GOT3 (cell line): Measurements from ENCODE around the gene ANO8.

Source experiments
- DNase-seq: peaks from one replicate; lab custom pipeline; 2025; ENCODE audit warnings: mixed read lengths; lab: John Stamatoyannopoulos, UW

Gene ANO8

GRCh38 chr19:17346109-17346671, 11.5 kb upstream of the ANO8 start:
- DNase-seq, result peak; percentile 14

- DNase-seq, result no peak
Observed at GRCh38 chr19:17341845-17342244, 7.2 kb upstream of the ANO8 start.

GRCh38 chr19:17341386-17341785, 6.7 kb upstream of the ANO8 start:
- no peak for DNase-seq

GRCh38 chr19:17340871-17341357, 6.3 kb upstream of the ANO8 start:
- no peak for DNase-seq

- no peak for DNase-seq
Observed at GRCh38 chr19:17340302-17340870, 5.7 kb upstream of the ANO8 start.

GRCh38 chr19:17339088-17339741, 4.6 kb upstream of the ANO8 start:
- no peak for DNase-seq

GRCh38 chr19:17338433-17339078, 3.9 kb upstream of the ANO8 start:
- no peak for DNase-seq

- DNase-seq, result no peak
Observed at GRCh38 chr19:17337675-17338432, 3.2 kb upstream of the ANO8 start.

GRCh38 chr19:17336872-17337674, 2.4 kb upstream of the ANO8 start, which contains the start of gene GTPBP3:
GTPBP3 (plus strand) TSS chr19:17337553; CDS start chr19:17337612, 59 bp downstream.
- DNase-seq, result peak; percentile 80

GRCh38 chr19:17335575-17335974, 920 bp upstream of the ANO8 start:
- no peak for DNase-seq

- no peak for DNase-seq
Observed at GRCh38 chr19:17333611-17334413, 843 bp downstream of the ANO8 start.

- DNase-seq, result no peak
Observed at GRCh38 chr19:17332677-17333581, 1.7 kb downstream of the ANO8 start.

- DNase-seq, result no peak
Observed at GRCh38 chr19:17332360-17332676, 2.3 kb downstream of the ANO8 start.

- DNase-seq, result no peak
Observed at GRCh38 chr19:17331045-17331558, 3.6 kb downstream of the ANO8 start.

GRCh38 chr19:17330262-17331044, 4.2 kb downstream of the ANO8 start:
- no peak for DNase-seq

GRCh38 chr19:17329366-17330261, 5.0 kb downstream of the ANO8 start:
- no peak for DNase-seq
